HL-60 (cell line): ENCODE results near the gene PTPRG.

Source experiments
- DNase-seq, 2 experiments: peaks; one replicate each; pipeline ENCODE4 v3.0.0-alpha.2; 2010 to 2020; ENCODE audit warnings: low read depth in 1 of 2, low spot score in 1 of 2
- H3K27ac ChIP-seq: fragments of 250-450 bp; sonication (Bioruptor Pico); replicated peaks from 2 replicates; pipeline ENCODE4 v1.5.1; 2020; ENCODE audit warnings: mild to moderate bottlenecking, moderate library complexity
- H3K27me3 ChIP-seq: fragments of 250-450 bp; sonication (Bioruptor Pico); 2 replicates; pipeline ENCODE4 v1.5.1; 2021; ENCODE audit warnings: mild to moderate bottlenecking, moderate library complexity; ENCODE audit not compliant: insufficient read depth, poor library complexity, severe bottlenecking
- H3K4me3 ChIP-seq: replicated peaks from 2 replicates; pipeline ENCODE4 v1.5.1; 2011; ENCODE audit warnings: mild to moderate bottlenecking, control low read depth, low read length; ENCODE audit not compliant: insufficient read depth
- CTCF ChIP-seq: IDR thresholded peaks from one replicate; pipeline ENCODE4 v1.5.1; 2011; ENCODE audit warnings: low read length, control low read depth, inconsistent platforms; ENCODE audit not compliant: insufficient read depth
- GABPA ChIP-seq: IDR thresholded peaks from 2 replicates; pipeline ENCODE4 v1.6.1; 2012; ENCODE audit warnings: low read depth
- POLR2AphosphoS5 ChIP-seq: IDR thresholded peaks from 2 replicates; pipeline ENCODE4 v1.6.1; 2012; ENCODE audit warnings: low read depth
- REST ChIP-seq: IDR thresholded peaks from 2 replicates; pipeline ENCODE4 v1.6.1; 2012; ENCODE audit warnings: low read depth; ENCODE audit not compliant: insufficient replicate concordance
- SPI1 ChIP-seq: IDR thresholded peaks from 2 replicates; pipeline ENCODE4 v1.6.1; 2012; ENCODE audit warnings: low read depth, mild to moderate bottlenecking, borderline replicate concordance

The PTPRG gene

GRCh38 chr3:62167566-62168262, 606.3 kb downstream of the PTPRG start:
- TF ChIP-seq CTCF (no peak), REST (no peak)
- Histone ChIP-seq H3K27me3 (no peaks in the 10 kb centered on the region), H3K27ac (no peak overlapping the region), H3K4me3 (no peak overlapping the region)
- DNase-seq: no peak

GRCh38 chr3:62168356-62168755, 607.0 kb downstream of the PTPRG start:
- no peaks in the 10 kb centered on the region for H3K27me3 ChIP-seq
- no peak for DNase-seq
- no peak for TF ChIP-seq POLR2AphosphoS5
- TF ChIP-seq GABPA: no peak
- no peak for TF ChIP-seq CTCF
- no peak for TF ChIP-seq SPI1
- no peak for TF ChIP-seq REST
- H3K27ac ChIP-seq: no peak overlapping the region
- no peak overlapping the region for H3K4me3 ChIP-seq

GRCh38 chr3:62169906-62170660, 608.7 kb downstream of the PTPRG start:
- Histone ChIP-seq H3K27ac (no peak overlapping the region), H3K27me3 (no peaks in the 10 kb centered on the region), H3K4me3 (no peak overlapping the region)
- no peak for DNase-seq
- TF ChIP-seq REST: no peak
